Tibial nerve (tissue), 4 donors: ENCODE results near the gene SDK1. TPM values are rescaled to one million over a fixed set of nuclear protein-coding genes. Genes with fewer than 3 reads are reported as not detected.

Source experiments
- DNase-seq, 2 donors: peaks; one replicate each; pipeline ENCODE4 v3.0.0-alpha.2; 2019; ENCODE audit warnings: low spot score in 2 of 2
- H3K27ac ChIP-seq, 4 donors: fragments of 200-600 bp; sonication (generic) in 3 of 4; one replicate each; pipeline ENCODE4 v1.5.1; 2017 to 2019; ENCODE audit warnings: mild to moderate bottlenecking in 1 of 4
- H3K27me3 ChIP-seq, 2 donors: fragments of 200-600 bp; sonication (generic) in 1 of 2; one replicate each; pipeline versions ENCODE4 v1.5.1 to v1.6.0; 2017 to 2019
- H3K36me3 ChIP-seq, 3 donors: fragments of 200-600 bp; sonication (generic); one replicate each; pipeline ENCODE4 v1.5.1; 2018 to 2019
- H3K4me1 ChIP-seq, 4 donors: fragments of 200-600 bp; sonication (generic) in 3 of 4; one replicate each; pipeline ENCODE4 v1.5.1; 2017 to 2019
- H3K4me3 ChIP-seq, 4 donors: fragments of 200-600 bp; sonication (generic) in 3 of 4; one replicate each; pipeline ENCODE4 v1.5.1; 2017 to 2019; ENCODE audit warnings: mild to moderate bottlenecking in 1 of 4, moderate library complexity in 1 of 4
- H3K9me3 ChIP-seq, 4 donors: fragments of 200-600 bp; sonication (generic) in 3 of 4; one replicate each; pipeline ENCODE4 v1.5.1; 2017 to 2019
- EP300 ChIP-seq, 2 donors: sonication (generic); formaldehyde crosslinking; IDR thresholded peaks; one replicate each; pipeline ENCODE4 v1.6.1; 2017; ENCODE audit warnings: antibody characterized with exemption in 2 of 2, mild to moderate bottlenecking in 1 of 2
- POLR2A ChIP-seq, 2 donors: fragments of 450-650 bp; IDR thresholded peaks; one replicate each; pipeline ENCODE4 v1.6.1; 2017; ENCODE audit warnings: antibody characterized with exemption in 2 of 2, mild to moderate bottlenecking in 2 of 2, moderate library complexity in 2 of 2
- WGBS, 2 donors: methylation state at CpG; one replicate each; pipeline ENCODE4 v1.1.5; 2018; 5-methylcytosine and 5-hydroxymethylcytosine counted together
- total RNA-seq, 4 donors: library from RNA; depleted of rRNA; stranded (reverse); fragments of >200 nt; gene quantifications; one replicate each; pipeline ENCODE4 v1.1.0, GENCODE V29; 2016
- TF ChIP-seq, protein P1 (sequence below), 5 experiments: fragments of 200-600 bp in 3 of 5; fragments of 450-650 bp in 2 of 5; sonication (generic) in 3 of 5; IDR thresholded peaks; one replicate each; pipeline ENCODE4 v1.5.1; 2016 to 2019; ENCODE audit warnings: antibody characterized with exemption in 5 of 5, mild to moderate bottlenecking in 3 of 5, moderate library complexity in 2 of 5

The SDK1 gene
- total RNA-seq, 4 donors from 2014 or later = 8.2 to 16.2 (median 12.9) TPM

DNA sequence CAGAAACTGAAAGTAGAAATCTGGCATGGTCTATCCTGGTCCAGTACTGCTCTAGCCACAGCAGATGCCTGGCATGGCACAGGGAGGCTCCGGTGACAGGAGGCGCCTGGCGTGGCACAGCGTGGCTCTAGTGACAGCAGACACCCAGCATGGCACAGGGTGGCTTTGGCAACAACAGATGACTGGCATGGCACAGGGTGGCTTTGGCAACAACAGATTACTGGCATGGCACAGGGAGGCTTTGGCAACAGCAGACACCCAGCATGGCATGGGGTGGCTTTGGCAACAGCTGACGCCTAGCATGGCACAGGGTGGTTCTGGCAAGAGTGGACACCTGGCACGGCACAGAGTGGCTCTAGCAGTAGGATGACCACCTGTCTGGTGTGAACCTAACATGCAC lies 900.5 kb downstream of the SDK1 start:
- no peak overlapping the region for H3K4me3 ChIP-seq
- DNase-seq = no peak
- H3K4me1 ChIP-seq = peaks cover 0 to 12% (median 0%) of the 10 kb centered on the region in 4 donors
- 93 to 99% methylated on average over 5 to 6 of the region's 6 CpGs for WGBS, 2 donors
- TF ChIP-seq, protein P1, sequence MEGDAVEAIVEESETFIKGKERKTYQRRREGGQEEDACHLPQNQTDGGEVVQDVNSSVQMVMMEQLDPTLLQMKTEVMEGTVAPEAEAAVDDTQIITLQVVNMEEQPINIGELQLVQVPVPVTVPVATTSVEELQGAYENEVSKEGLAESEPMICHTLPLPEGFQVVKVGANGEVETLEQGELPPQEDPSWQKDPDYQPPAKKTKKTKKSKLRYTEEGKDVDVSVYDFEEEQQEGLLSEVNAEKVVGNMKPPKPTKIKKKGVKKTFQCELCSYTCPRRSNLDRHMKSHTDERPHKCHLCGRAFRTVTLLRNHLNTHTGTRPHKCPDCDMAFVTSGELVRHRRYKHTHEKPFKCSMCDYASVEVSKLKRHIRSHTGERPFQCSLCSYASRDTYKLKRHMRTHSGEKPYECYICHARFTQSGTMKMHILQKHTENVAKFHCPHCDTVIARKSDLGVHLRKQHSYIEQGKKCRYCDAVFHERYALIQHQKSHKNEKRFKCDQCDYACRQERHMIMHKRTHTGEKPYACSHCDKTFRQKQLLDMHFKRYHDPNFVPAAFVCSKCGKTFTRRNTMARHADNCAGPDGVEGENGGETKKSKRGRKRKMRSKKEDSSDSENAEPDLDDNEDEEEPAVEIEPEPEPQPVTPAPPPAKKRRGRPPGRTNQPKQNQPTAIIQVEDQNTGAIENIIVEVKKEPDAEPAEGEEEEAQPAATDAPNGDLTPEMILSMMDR (IDR thresholded peaks at IDR 0.05) = no peak
- no peak for TF ChIP-seq EP300 (IDR thresholded peaks at IDR 0.05)
- no peak for TF ChIP-seq POLR2A (IDR thresholded peaks at IDR 0.05)
- no peaks in the 10 kb centered on the region for H3K27me3 ChIP-seq
- no peak overlapping the region for H3K27ac ChIP-seq
- peaks cover 0 to 6% (median 0%) of the 10 kb centered on the region in 3 donors for H3K36me3 ChIP-seq
- H3K9me3 ChIP-seq = peaks cover 0 to 12% (median 0%) of the 10 kb centered on the region in 4 donors

DNA sequence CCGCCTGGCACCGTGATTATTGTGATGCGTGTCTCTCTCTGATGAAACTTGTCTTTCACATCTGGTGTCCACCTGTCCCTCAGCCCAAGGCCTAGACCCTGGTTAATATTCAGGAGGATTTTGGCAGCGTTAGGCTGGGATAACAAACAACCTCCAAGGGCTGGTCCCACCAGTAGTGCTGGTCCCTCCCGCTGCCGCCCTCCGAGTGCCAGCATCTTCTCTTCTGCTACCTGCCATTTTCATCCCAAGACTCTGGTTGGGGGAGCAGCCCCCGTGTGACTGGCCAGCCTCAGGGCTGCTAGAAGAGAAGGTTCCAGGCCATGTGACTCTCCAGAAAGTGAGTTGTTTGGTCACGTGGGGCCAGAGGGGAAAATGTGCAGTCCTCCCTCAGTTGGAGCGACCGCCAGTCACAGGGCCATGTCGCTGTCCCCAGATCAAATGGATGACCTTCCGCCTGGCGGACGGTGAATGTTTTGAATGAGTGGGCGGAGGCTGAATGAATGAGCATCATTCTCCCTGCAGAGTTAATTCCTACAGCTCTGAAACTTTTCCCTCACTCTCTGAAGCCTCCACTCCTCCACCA lies 901.2 kb downstream of the SDK1 start:
- Histone ChIP-seq H3K27ac (no peak overlapping the region), H3K27me3 (no peaks in the 10 kb centered on the region), H3K4me3 (no peak overlapping the region), H3K9me3 (peaks cover 0 to 12% (median 0%) of the 10 kb centered on the region in 4 donors), H3K36me3 (peaks cover 0 to 11% (median 0%) of the 10 kb centered on the region in 3 donors), H3K4me1 (peaks cover 0 to 12% (median 0%) of the 10 kb centered on the region in 4 donors)
- 65 to 68% methylated on average over 15 to 16 of the region's 16 CpGs for WGBS, 2 donors
- no peak for DNase-seq
- TF ChIP-seq EP300 (IDR thresholded peaks at IDR 0.05) (no peak), POLR2A (IDR thresholded peaks at IDR 0.05) (no peak)
- TF ChIP-seq, protein P1 (IDR thresholded peaks at IDR 0.05) = no peak

DNA sequence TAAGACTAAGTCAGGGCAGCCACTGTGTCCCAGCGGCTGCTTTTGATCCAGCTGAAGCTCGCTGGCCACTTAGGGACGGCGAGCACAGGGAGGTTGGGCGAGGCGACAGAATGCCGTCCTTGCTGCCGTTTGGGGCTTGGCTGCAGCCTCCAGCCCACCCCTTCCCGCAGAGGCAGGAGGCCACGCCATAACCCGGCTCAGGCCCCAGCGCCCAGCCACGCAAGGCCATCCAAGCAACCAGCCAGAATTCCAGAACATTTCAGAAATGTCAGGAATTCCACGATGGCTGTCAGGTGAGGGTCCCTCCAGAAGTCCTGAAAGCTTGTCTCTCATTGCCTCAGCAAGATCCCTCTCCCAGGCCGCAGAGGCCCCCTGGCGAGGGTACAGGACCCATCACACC lies 901.9 kb downstream of the SDK1 start:
- H3K27ac ChIP-seq = no peak overlapping the region
- H3K27me3 ChIP-seq = no peaks in the 10 kb centered on the region
- peaks cover 0 to 12% (median 0%) of the 10 kb centered on the region in 4 donors for H3K4me1 ChIP-seq
- TF ChIP-seq POLR2A (IDR thresholded peaks at IDR 0.05) (no peak), EP300 (IDR thresholded peaks at IDR 0.05) (no peak)
- TF ChIP-seq, protein P1 (IDR thresholded peaks at IDR 0.05) = no peak
- H3K9me3 ChIP-seq = peaks cover 0 to 12% (median 0%) of the 10 kb centered on the region in 4 donors
- peaks cover 0 to 16% (median 0%) of the 10 kb centered on the region in 3 donors for H3K36me3 ChIP-seq
- no peak overlapping the region for H3K4me3 ChIP-seq
- 66 to 70% methylated on average over 8 to 15 of the region's 16 CpGs for WGBS, 2 donors
- no peak for DNase-seq

DNA sequence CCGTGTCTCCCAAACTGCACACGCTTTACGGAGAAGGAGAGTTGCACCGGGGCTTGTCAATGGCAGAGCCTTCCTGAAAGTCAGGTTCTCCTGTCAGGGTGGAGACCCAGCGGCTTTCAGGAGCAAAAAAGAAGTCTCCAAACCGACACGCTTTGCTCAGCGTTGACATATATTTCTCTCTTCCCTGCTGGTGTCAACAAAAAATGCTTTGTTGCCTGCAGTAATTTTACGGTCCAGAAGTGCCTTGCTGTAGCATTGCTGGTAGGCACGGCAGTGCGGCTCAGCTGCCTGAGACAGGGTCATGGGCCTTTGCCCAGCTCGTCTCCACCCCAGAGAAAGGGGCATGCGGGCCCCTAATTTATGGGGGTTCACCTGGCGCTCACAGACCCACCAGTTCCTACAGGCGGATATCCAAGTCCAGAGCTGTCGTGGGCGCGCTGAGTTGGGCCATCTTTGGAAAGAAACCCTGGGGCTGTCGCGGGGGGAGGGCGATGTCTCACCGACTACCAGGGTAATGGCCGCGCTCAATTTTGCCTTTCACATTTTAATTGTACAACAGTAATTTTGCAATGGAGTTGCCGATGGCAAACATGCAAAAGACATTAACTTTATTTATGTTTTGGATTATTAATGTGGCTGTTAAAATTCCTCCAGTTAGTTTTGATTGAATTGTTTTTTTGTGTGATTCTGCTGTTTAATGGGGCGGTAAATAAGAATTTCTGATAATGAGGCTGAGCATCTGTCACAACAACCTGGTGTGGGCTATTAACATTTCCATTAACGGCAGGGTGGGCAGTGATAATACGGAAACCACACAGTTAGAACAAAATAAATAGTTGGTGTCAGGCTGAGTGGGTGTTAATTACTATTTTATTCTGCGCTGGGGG lies 902.8 kb downstream of the SDK1 start:
- peaks cover 0 to 12% (median 0%) of the 10 kb centered on the region in 4 donors for H3K4me1 ChIP-seq
- DNase-seq = no peak
- H3K9me3 ChIP-seq = peaks cover 0 to 12% (median 0%) of the 10 kb centered on the region in 4 donors
- H3K36me3 ChIP-seq = peaks cover 0 to 23% (median 0%) of the 10 kb centered on the region in 3 donors
- 74 to 80% methylated on average over 29 of the region's 29 CpGs for WGBS, 2 donors
- H3K27ac ChIP-seq = no peak overlapping the region
- no peak overlapping the region for H3K4me3 ChIP-seq
- TF ChIP-seq POLR2A (IDR thresholded peaks at IDR 0.05) (no peak), EP300 (IDR thresholded peaks at IDR 0.05) (no peak)
- TF ChIP-seq, protein P1 (IDR thresholded peaks at IDR 0.05) = no peak
- H3K27me3 ChIP-seq = no peaks in the 10 kb centered on the region
